GM12892 (cell line): Measurements from ENCODE around the gene MX2.
"Not testable (repeated sequence)": the region's sequence is repeated elsewhere in the genome, so short reads cannot be mapped to it uniquely, and the experiment has no call there.

Experiments
- POLR2A ChIP-seq: IDR thresholded peaks from 2 replicates; pipeline ENCODE4 v1.6.1; 2011; ENCODE audit warnings: low read depth, low read length, control low read depth
- TAF1 ChIP-seq: IDR thresholded peaks from 2 replicates; pipeline ENCODE4 v1.6.1; 2011; ENCODE audit warnings: low read depth, mild to moderate bottlenecking, control low read depth, low read length, borderline replicate concordance

DNA sequence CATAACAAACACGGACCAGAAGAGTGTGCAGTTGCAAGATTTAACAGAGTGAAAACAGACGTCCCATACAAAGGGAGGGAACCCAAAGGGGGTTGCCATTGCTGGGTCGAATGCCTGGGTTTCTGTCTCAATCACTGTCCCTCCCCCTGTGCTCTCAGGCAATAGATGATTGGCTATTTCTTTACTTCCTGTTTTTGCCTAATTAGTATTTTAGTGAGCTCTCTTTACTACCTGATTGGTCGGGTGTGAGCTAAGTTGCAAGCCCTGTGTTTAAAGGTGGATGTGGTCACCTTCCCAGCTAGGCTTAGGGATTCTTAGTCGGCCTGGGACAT, 61.4 kb downstream of the MX2 start:
- not testable (repeated sequence) for TF ChIP-seq POLR2A, TAF1
